Kidney (tissue), 14 donors: Measurements from ENCODE around the gene CD59. TPM values are rescaled to one million over a fixed set of nuclear protein-coding genes. Genes with fewer than 3 reads are reported as not detected.

ENCODE experiments used
- DNase-seq, 5 donors: peaks; one replicate each; pipeline ENCODE4 v3.0.0-alpha.2; 2013 to 2020
- FAIRE-seq: peaks from 2 replicates; lab custom pipeline; 2012; peaks lifted over from hg19 to GRCh38; lab: Jason Lieb, UNC
- H3K27ac ChIP-seq, 2 donors: one replicate each; pipeline ENCODE4 v1.7.0; 2013; ENCODE audit warnings: low read depth in 2 of 2, low read length in 2 of 2, inconsistent platforms in 1 of 2
- H3K27me3 ChIP-seq: one replicate; pipeline ENCODE4 v1.7.1; 2013; ENCODE audit warnings: low read length, inconsistent platforms; ENCODE audit not compliant: control insufficient read depth, insufficient read depth
- H3K36me3 ChIP-seq, 3 donors: one replicate each; pipeline versions ENCODE4 v1.7.0 to v1.7.1; 2013; ENCODE audit warnings: low read length in 3 of 3, control low read depth in 1 of 3, inconsistent platforms in 1 of 3; ENCODE audit not compliant: insufficient read depth in 3 of 3, control insufficient read depth in 2 of 3
- H3K4me1 ChIP-seq, 3 donors: one replicate each; pipeline versions ENCODE4 v1.7.0 to v1.7.1; 2013; ENCODE audit warnings: low read length in 3 of 3, inconsistent platforms in 1 of 3, low read depth in 1 of 3; ENCODE audit not compliant: control insufficient read depth in 2 of 3, insufficient read depth in 2 of 3
- H3K4me3 ChIP-seq, 3 donors: one replicate each; pipeline versions ENCODE4 v1.7.0 to v1.8.1; 2013; ENCODE audit warnings: low read length in 3 of 3, control low read depth in 1 of 3, inconsistent platforms in 1 of 3
- H3K9ac ChIP-seq, 3 donors: one replicate each; pipeline versions ENCODE4 v1.7.0 to v1.7.1; 2013; ENCODE audit warnings: low read length in 3 of 3, control low read depth in 1 of 3, inconsistent platforms in 1 of 3
- H3K9me3 ChIP-seq, 3 donors: one replicate each; pipeline versions ENCODE4 v1.7.0 to v1.7.1; 2013; ENCODE audit warnings: low read length in 3 of 3, control low read depth in 1 of 3, inconsistent platforms in 1 of 3; ENCODE audit not compliant: control insufficient read depth in 2 of 3, insufficient read depth in 1 of 3
- intact Hi-C: fragments of 100-400 bp; cut with DNase I; formaldehyde crosslinking; loops from one replicate; pipeline ENCODE4 v1.11.1; 2022
- polyA plus RNA-seq: library from polyadenylated mRNA; stranded (reverse); fragments of 350-450 nt; fragmentation: Illumina TruSeq; extraction: RNeasy Lipid Tissue Mini Kit (QIAGEN cat#74804); gene quantifications from one replicate; pipeline ENCODE4 v1.2.3, GENCODE V29; 2014; ENCODE audit warnings: low read depth, low replicate concordance; ENCODE audit not compliant: insufficient read depth
- total RNA-seq: library from RNA; stranded (reverse); fragmentation: NEBNext Ultra II Directional; extraction: Animal tissue kit (Norgen Biotek cat#: 25700); gene quantifications from one replicate; pipeline ENCODE4 v1.2.1, GENCODE V29; 2021
- TF ChIP-seq, protein P1 (sequence below): IDR thresholded peaks from 3 replicates; pipeline ENCODE4 v1.5.1; 2012; ENCODE audit warnings: mild to moderate bottlenecking, moderate library complexity, borderline replicate concordance; ENCODE audit not compliant: insufficient read depth; ENCODE audit errors: extremely low read depth
- donor health status: control.
- donor health status: control.
- donor health status: control.
- donor health status: control.
- donor health status: control.
- donor health status: DM: yes; HTN: yes; CAD: no.
- donor health status: Normal renal cell carcinoma (clear cell type).

The CD59 gene
- total and polyA plus RNA-seq, 2 donors from 2014 or later: 559 to 1,010 TPM

DNA sequence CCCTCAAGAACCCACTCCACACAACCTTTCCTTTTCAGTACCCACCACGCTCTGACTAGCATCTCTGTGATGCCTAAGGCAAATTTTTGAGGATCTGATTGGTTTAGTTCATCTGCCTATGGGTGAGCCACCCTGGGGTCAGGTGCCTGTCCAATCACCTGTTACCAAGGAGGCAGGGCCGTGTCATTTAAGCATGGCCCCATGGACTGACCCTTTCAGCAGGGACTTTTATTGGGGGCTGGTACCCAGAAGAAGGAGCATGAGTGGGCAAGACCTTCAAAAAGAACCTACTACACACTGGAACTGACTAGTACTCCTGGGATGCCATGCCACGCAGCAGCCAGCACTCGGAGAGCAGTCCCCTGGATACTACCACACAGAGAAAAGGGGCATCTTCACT is 64.0 kb downstream of the CD59 start:
- no peaks in the 10 kb centered on the region for H3K27me3 ChIP-seq
- no peak overlapping the region for H3K9ac ChIP-seq
- intact Hi-C loops: no loop called here
- H3K4me3 ChIP-seq: no peak overlapping the region
- H3K36me3 ChIP-seq: no peaks in the 10 kb centered on the region
- H3K9me3 ChIP-seq: no peaks in the 10 kb centered on the region
- FAIRE-seq (no peak), DNase-seq (no peak)
- no peaks in the 10 kb centered on the region for H3K4me1 ChIP-seq
- TF ChIP-seq, protein P1, sequence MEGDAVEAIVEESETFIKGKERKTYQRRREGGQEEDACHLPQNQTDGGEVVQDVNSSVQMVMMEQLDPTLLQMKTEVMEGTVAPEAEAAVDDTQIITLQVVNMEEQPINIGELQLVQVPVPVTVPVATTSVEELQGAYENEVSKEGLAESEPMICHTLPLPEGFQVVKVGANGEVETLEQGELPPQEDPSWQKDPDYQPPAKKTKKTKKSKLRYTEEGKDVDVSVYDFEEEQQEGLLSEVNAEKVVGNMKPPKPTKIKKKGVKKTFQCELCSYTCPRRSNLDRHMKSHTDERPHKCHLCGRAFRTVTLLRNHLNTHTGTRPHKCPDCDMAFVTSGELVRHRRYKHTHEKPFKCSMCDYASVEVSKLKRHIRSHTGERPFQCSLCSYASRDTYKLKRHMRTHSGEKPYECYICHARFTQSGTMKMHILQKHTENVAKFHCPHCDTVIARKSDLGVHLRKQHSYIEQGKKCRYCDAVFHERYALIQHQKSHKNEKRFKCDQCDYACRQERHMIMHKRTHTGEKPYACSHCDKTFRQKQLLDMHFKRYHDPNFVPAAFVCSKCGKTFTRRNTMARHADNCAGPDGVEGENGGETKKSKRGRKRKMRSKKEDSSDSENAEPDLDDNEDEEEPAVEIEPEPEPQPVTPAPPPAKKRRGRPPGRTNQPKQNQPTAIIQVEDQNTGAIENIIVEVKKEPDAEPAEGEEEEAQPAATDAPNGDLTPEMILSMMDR: no peak
- H3K27ac ChIP-seq: no peak overlapping the region

DNA sequence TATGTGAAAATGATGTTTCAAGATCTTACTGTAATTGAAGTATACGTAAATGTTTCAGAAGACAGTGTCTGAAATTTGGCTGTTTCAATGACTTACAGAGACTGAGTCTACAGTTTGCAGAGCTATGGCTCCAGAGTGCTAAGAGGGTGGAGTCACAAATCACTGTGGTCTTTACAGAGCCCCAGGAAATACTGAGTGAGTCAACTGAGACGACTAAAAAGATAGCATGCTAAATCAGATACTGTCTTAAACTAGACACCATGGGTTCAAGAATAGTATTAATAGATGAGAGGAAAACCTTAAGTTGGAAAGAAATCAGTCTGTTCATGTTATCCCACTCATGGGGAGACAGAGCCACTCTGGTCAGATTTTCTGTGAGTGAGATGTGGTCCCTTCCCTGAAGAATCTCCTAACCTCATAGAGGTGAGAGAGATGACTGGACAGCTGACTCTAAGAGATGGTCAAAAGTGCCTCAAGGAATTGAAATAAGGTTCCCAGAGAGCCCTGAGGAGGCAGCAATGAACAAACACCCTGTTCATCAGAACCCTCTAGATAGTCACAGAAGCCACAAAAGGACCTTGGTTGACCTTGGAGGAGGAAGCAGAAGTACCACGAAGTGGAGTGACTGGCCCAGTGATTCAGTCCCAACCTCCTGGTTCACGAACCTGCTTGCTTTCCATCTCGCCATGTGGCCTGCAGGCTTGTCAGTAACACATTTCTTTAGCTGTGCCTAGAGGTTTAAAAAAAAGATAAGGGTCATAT is 65.8 kb downstream of the CD59 start:
- no peaks in the 10 kb centered on the region for H3K27me3 ChIP-seq
- TF ChIP-seq, protein P1: no peak
- intact Hi-C loops: no loop called here
- DNase-seq: no peak
- no peak for FAIRE-seq
- no peak overlapping the region for H3K9ac ChIP-seq
- H3K36me3 ChIP-seq: no peaks in the 10 kb centered on the region
- no peaks in the 10 kb centered on the region for H3K4me1 ChIP-seq
- H3K9me3 ChIP-seq: no peaks in the 10 kb centered on the region
- H3K27ac ChIP-seq: no peak overlapping the region
- H3K4me3 ChIP-seq: no peak overlapping the region

DNA sequence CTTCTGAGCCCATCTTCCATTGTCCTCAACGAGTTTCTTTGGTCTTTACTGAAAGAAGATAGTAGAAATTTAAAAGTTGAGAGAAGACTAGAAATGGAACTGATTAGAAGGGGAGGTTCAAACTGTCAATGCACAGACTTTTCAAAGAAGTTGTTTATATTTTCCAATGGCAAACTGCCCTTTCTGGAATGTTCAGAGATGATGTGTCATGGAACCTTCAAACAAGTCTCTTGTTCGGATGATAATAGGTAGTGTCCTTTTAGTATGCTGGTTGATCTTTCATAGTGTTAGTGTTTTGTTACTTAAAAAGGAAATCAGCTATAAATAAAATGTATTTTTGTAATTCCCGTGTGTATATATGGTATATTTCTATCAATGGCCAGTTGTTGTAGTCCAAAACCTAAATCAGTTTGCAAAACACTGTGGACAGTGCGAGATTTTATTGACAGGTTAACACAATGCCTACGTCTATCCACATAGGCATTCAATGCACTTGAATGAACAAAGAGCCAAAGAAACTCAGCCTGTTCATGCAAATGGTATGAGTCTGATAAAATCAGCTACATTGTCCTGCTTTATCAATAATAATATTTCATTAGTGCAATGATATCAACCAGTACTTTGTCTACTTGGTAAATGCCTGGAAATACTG is 66.5 kb downstream of the CD59 start:
- no peaks in the 10 kb centered on the region for H3K36me3 ChIP-seq
- no peaks in the 10 kb centered on the region for H3K27me3 ChIP-seq
- no peak overlapping the region for H3K4me3 ChIP-seq
- H3K9ac ChIP-seq: no peak overlapping the region
- TF ChIP-seq, protein P1: no peak
- intact Hi-C loops: no loop called here
- H3K4me1 ChIP-seq: no peaks in the 10 kb centered on the region
- H3K27ac ChIP-seq: no peak overlapping the region
- no peak for DNase-seq
- no peak for FAIRE-seq
- no peaks in the 10 kb centered on the region for H3K9me3 ChIP-seq
